HG02973 (cell line): Measurements from ENCODE around the gene DYNLL2.
A peak's percentile ranks its signal among the peaks of the same experiment; 100 is the strongest.
"Not testable (repeated sequence)": the region's sequence is repeated elsewhere in the genome, so short reads cannot be mapped to it uniquely, and the experiment has no call there.

Experiments
- ATAC-seq: cut with Tn5 transposase; IDR thresholded peaks from one replicate; pipeline ENCODE4 v1.9.1; 2021; ENCODE audit warnings: moderate library complexity; ENCODE audit not compliant: unreplicated experiment

Gene DYNLL2

GRCh38 chr17:58066401-58066800, 16.8 kb upstream of the DYNLL2 start:
- no peak for ATAC-seq

GRCh38 chr17:58072862-58073261, 10.4 kb upstream of the DYNLL2 start:
- ATAC-seq = no peak

DNA sequence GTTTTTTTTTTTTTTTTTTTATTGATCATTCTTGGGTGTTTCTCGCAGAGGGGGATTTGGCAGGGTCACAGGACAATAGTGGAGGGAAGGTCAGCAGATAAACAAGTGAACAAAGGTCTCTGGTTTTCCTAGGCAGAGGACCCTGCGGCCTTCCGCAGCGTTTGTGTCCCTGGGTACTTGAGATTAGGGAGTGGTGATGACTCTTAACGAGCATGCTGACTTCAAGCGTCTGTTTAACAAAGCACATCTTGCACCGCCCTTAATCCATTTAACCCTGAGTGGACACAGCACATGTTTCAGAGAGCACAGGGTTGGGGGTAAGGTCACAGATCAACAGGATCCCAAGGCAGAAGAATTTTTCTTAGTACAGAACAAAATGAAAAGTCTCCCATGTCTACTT, 10.0 kb upstream of the DYNLL2 start:
- not testable (repeated sequence) for ATAC-seq

GRCh38 chr17:58074406-58074805, 8.8 kb upstream of the DYNLL2 start:
- ATAC-seq = not testable (repeated sequence)

DNA sequence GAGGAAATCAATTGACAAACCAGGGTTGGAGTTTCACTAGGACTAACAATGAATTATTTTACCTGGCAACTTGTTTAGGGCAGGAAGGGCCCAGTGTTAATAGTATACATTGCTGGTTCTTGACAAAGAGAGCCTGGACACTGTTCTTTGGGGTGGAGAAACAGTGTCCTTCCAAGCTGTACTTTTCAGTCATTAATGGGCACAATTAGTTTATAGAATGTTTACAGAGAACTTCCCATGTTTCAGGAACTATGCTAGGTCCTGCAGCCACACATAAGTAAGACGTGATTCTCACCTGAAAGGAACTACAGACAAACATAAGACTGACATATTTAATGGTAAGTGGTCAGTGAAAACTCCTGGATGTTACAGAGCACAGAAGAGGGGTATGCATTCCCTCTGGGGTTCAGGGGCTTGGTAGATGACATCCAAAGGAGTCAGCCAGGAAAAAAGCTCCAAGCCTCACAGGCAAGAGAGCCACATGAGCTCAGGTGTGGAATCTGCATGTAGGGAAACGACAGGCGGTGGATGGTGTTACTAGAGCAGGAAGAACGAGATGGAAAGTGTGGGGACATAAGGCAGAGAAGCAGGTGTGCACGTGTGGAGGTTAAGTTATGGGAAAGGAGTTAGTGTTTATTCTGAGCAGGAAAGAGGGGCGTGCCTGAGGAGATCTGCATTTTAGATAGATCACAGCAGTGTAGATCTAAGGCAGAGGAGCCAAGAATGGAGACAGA, 3.8 kb upstream of the DYNLL2 start:
- no peak for ATAC-seq

DNA sequence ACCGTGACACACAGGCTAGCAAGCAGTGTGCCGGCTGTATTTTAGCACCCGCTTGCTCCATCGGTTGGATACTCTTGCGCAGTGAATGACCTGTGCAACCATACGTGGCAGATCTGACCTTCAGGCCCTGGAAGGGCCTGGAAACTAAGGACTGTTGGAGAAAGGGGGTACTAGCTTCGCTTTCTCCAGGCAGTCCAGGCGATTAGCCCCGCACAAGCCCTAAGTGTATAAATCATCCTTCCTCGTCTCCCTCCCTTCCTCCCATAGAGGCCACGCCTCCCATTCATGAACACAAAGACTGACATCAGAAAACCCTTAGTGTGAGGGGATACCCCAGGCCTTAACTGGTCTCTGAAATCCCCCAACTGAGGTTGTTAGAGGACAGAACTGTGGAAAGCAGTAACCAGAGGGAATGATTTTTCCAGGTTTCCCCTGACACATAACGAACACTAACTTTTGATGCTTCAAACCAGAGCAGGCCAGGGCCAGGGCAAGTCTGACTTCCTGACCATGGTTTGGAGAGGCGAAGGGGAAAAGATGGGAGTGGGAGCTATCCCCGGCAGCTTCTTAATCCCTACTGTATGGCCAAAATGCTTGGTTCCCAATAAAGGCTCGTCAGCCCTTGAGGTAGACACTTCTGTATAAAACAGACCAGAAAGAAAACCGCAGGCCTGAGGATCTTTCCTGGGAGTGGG, 1.4 kb upstream of the DYNLL2 start:
- ATAC-seq = no peak

GRCh38 chr17:58082341-58082869, 814 bp upstream of the DYNLL2 start:
- ATAC-seq = no peak

DNA sequence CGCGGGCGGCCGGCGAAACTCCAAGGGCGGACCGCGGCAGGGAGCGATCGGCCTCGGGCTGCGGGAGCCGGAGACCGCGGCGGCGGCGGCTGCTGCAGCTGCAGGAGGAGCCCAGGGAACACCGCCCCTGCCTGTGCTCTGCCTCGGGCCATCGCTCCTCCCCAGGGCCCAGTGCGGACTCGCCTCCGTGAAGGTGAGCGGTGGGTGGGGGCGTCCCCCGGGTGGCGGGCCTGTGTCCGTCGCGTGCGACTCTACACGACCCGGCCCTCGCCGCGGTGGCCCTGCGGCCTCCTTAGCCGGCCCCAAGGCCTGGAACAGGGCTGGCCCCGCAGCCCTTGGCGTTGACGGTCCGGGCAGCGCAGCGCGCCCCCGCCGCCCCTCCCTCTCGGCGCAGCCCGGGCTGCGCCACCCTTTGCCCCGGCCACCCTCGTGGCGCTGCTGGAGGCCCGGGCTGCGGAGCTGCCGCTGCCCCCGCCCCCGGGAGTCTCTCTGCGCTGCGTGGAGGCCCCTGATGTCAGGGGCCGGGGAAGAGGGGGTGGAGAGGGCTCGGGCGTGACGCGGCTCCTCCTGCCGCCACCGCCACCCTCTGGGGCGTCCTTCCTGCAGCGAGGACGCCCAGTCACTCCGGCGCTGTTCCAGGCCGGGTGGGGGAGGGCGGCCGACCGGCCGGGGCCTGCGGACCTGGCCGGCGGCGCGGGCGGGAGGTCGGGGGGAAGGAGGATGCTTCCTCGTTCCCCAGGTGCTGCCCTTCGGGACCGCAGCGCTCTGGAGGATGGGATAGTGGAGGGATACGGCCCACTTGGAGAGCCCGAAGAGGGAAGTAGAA, 485 bp downstream of the DYNLL2 start:
- peak; percentile 50 for ATAC-seq

- ATAC-seq = no peak
These were observed 1.2 kb downstream of the DYNLL2 start for GRCh38 chr17:58084317-58084981.

DNA sequence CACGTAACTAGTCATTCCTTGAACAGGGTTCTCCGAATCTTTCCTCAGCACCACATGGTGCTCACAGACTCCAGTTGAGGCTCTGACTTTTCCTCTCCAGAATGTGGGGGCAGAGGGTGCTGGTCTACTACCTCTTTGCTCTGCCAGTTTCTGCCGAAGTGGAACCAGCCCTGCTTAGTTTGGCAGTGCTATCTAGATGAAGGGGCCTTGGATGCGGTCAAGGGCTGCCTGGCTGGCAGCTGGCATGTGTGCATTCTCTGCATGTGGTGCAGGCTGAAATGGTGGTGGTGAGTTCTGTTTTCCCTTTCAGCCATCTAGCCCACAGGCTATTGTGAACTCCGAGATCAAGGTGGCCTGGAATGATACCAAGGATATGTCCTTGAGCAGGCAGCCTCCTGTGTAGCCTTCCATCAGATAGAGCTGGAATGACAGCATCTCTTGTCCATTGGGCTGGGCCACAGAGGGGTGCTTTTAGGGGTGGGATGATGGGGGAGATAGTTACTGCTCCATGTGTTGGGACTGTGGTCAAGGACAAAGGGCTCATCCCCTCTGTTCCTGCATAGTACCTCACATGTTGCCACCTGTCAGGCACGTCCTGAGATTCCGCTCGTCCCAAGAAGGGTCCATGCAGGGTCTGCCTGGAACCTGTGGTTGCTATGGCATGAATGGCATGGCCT, 2.0 kb downstream of the DYNLL2 start:
- ATAC-seq = no peak

DNA sequence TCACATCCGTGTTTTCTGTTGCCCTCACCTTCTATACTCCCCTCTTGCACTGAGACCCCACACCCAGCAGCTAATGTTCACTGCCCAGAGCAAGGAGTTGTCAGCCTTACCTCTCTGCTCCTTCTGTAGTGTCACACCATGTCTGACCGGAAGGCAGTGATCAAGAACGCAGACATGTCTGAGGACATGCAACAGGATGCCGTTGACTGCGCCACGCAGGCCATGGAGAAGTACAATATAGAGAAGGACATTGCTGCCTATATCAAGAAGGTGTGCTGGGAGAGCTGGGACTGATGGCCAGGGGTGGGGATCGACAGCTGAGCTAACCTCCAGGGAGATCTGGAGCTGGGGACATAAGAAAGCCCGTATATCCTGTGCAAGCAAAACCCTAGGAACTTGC, 3.7 kb downstream of the DYNLL2 start:
- ATAC-seq = no peak

GRCh38 chr17:58088624-58089023, 5.4 kb downstream of the DYNLL2 start:
- no peak for ATAC-seq

- ATAC-seq = no peak
These were observed 5.9 kb downstream of the DYNLL2 start for GRCh38 chr17:58089111-58089510.

DNA sequence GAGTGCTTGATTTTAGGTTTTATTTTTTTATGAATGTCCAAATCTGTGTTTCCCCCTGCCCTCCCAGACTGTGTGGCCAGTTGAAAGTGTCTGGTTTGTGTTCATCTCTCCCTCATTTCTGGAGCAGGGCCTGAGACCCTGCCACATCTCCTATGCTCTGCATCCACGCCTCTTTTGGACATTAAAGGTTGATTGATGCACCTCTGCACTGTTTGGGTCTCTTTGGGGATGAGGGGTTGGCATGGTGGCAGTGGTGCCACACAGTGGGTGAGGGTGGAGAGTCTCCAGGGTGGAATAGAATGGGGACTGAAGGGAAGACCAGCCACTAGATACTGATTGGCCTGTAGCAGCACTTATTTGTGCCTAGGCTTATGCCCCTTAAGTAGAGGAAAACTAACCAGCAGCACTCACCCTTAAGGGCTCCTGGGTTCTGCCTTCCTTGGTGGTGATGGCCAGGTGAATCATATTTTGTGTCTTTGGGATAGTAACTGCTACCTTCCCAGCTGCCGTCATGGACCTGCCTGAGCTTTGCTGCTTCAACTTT, 7.9 kb downstream of the DYNLL2 start:
- no peak for ATAC-seq

GRCh38 chr17:58092101-58092796, 9.0 kb downstream of the DYNLL2 start:
- no peak for ATAC-seq

DNA sequence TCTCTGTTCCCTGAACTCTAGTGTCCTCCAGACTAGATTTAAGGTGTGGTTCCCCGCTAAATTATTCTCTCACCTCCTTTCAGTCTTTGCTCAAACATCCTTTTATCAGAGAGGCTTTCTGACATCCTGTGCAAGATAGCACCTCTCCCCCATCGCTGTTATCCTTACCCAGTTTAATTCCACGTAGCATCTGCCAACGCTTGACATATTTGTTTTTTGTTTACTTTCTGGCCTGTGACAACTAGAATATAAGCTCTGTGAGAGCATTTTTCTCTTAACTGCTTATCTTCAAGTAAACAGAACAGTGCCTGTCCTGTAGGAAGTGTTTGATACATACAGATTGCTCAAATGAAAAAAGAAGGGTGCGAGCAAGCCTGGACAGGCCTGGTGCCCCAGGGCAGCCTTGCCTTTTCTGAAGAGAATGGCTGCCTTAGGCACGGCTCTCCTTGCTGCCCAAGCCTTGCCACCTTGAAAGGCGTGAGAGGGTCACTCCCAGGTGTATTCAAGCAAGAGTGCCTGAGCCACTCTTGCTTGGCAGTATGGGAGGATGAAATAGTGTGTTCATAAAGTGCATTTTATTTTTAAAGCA, 9.7 kb downstream of the DYNLL2 start:
- ATAC-seq = no peak

- ATAC-seq = no peak
These were observed 10.9 kb downstream of the DYNLL2 start for GRCh38 chr17:58094118-58094517.

DNA sequence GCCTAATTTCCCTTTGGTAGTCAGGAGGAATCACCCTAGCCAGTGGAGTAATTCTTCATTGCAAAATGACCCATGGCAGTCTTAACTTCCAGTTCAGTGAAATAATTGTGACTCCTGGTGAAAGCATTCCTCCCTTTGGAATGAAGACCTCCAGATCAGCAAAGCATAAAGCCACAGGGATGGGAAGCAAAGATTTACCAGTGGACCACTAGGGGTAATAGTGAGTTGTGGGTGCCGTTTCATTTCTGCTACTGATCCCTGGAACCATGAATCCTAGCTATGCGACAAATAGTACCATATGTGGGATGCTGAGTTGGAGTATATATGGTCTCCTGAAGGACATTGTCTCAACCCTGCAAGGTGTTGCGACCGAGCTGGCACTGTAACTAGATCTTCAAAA, 13.7 kb downstream of the DYNLL2 start:
- ATAC-seq = no peak
